H9 (cell line): ENCODE measurements around the gene MOXD1. TPM values are rescaled to one million over a fixed set of nuclear protein-coding genes. Genes with fewer than 3 reads are reported as not detected.

ENCODE experiments used
- DNase-seq: peaks from one replicate; pipeline ENCODE4 v3.0.0-alpha.2; 2017
- H2AFZ ChIP-seq: one replicate; pipeline ENCODE4 v1.6.1; 2013; ENCODE audit warnings: mild to moderate bottlenecking, low read length, control low read depth, moderate library complexity
- H2AK5ac ChIP-seq: 2 replicates; pipeline ENCODE4 v1.6.1; 2013; ENCODE audit warnings: low read length, control low read depth, mixed read lengths; ENCODE audit not compliant: insufficient read length
- H2BK120ac ChIP-seq: one replicate; pipeline ENCODE4 v1.6.1; 2013; ENCODE audit warnings: low read depth, mild to moderate bottlenecking, low read length, control low read depth, inconsistent platforms; ENCODE audit not compliant: poor library complexity, severe bottlenecking
- H2BK12ac ChIP-seq: 2 replicates; pipeline ENCODE4 v1.6.1; 2013; ENCODE audit warnings: low read length, control low read depth, mixed read lengths, low read depth; ENCODE audit not compliant: insufficient read length
- H2BK15ac ChIP-seq: 2 replicates; pipeline ENCODE4 v1.6.1; 2013; ENCODE audit warnings: low read depth, low read length, control low read depth
- H2BK20ac ChIP-seq: one replicate; pipeline ENCODE4 v1.6.1; 2013; ENCODE audit warnings: low read depth, mild to moderate bottlenecking, low read length, control low read depth, inconsistent platforms; ENCODE audit not compliant: poor library complexity, severe bottlenecking
- H2BK5ac ChIP-seq: 2 replicates; pipeline ENCODE4 v1.6.1; 2013; ENCODE audit warnings: low read length, control low read depth, mixed read lengths; ENCODE audit not compliant: insufficient read length
- H3K14ac ChIP-seq: 2 replicates; pipeline ENCODE4 v1.6.1; 2013; ENCODE audit warnings: low read length, control low read depth; ENCODE audit not compliant: insufficient read depth
- H3K18ac ChIP-seq: 2 replicates; pipeline ENCODE4 v1.6.1; 2013; ENCODE audit warnings: low read depth, mild to moderate bottlenecking, mixed read lengths, low read length, control low read depth; ENCODE audit not compliant: insufficient read length
- H3K23ac ChIP-seq: 2 replicates; pipeline ENCODE4 v1.6.1; 2013; ENCODE audit warnings: low read length, control low read depth, mixed read lengths, low read depth; ENCODE audit not compliant: insufficient read length
- H3K23me2 ChIP-seq: 2 replicates; pipeline ENCODE4 v1.6.1; 2013; ENCODE audit warnings: low read depth, mild to moderate bottlenecking, mixed read lengths, low read length, control low read depth; ENCODE audit not compliant: insufficient read length, poor library complexity, severe bottlenecking
- H3K27ac ChIP-seq: 2 replicates; pipeline ENCODE4 v1.5.1; 2013; ENCODE audit warnings: low read length, control low read depth, mixed read lengths, low read depth; ENCODE audit not compliant: insufficient read length
- H3K27me3 ChIP-seq: 2 replicates; pipeline ENCODE4 v1.6.1; 2013; ENCODE audit warnings: low read length, control low read depth, inconsistent platforms; ENCODE audit not compliant: insufficient read depth
- H3K4ac ChIP-seq: 2 replicates; pipeline ENCODE4 v1.6.1; 2013; ENCODE audit warnings: low read depth, mild to moderate bottlenecking, control low read depth, inconsistent platforms, low read length, moderate library complexity
- H3K4me1 ChIP-seq: 2 replicates; pipeline ENCODE4 v1.6.1; 2013; ENCODE audit warnings: low read length, control low read depth, inconsistent platforms; ENCODE audit not compliant: insufficient read depth
- H3K4me2 ChIP-seq: 2 replicates; pipeline ENCODE4 v1.6.1; 2013; ENCODE audit warnings: low read length, control low read depth, mixed read lengths; ENCODE audit not compliant: insufficient read length, insufficient read depth
- H3K56ac ChIP-seq: 2 replicates; pipeline ENCODE4 v1.6.1; 2013; ENCODE audit warnings: low read depth, mild to moderate bottlenecking, mixed read lengths, low read length, control low read depth; ENCODE audit not compliant: insufficient read length
- H3K79me1 ChIP-seq: 2 replicates; pipeline ENCODE4 v1.6.1; 2013; ENCODE audit warnings: low read depth, mild to moderate bottlenecking, moderate library complexity, low read length, control low read depth, inconsistent platforms; ENCODE audit not compliant: insufficient read depth, poor library complexity, severe bottlenecking
- H3K79me2 ChIP-seq: 2 replicates; pipeline ENCODE4 v1.6.1; 2013; ENCODE audit warnings: low read length, control low read depth, inconsistent platforms; ENCODE audit not compliant: insufficient read depth
- H3K9ac ChIP-seq: 2 replicates; pipeline ENCODE4 v1.6.1; 2013; ENCODE audit warnings: low read length, control low read depth, mixed read lengths; ENCODE audit not compliant: insufficient read length; ENCODE audit errors: extremely low read depth
- H3K9me3 ChIP-seq: one replicate; pipeline ENCODE4 v1.6.1; 2013; ENCODE audit warnings: low read depth, low read length, inconsistent platforms; ENCODE audit not compliant: control insufficient read depth
- H3T11ph ChIP-seq: one replicate; pipeline ENCODE4 v1.6.1; 2013; ENCODE audit warnings: mild to moderate bottlenecking, low read length, control low read depth, inconsistent platforms
- H4K20me1 ChIP-seq: one replicate; pipeline ENCODE4 v1.6.1; 2013; ENCODE audit not compliant: control insufficient read depth, insufficient read length, insufficient read depth
- H4K5ac ChIP-seq: 2 replicates; pipeline ENCODE4 v1.6.1; 2013; ENCODE audit warnings: low read depth, mild to moderate bottlenecking, mixed read lengths, low read length, control low read depth; ENCODE audit not compliant: insufficient read length
- H4K8ac ChIP-seq: replicated peaks from 2 replicates; pipeline ENCODE4 v1.6.1; 2013; ENCODE audit warnings: low read length, control low read depth, mixed read lengths, low read depth; ENCODE audit not compliant: insufficient read length
- H4K91ac ChIP-seq: 2 replicates; pipeline ENCODE4 v1.6.1; 2013; ENCODE audit warnings: low read depth, mild to moderate bottlenecking, moderate library complexity, mixed read lengths, low read length, control low read depth; ENCODE audit not compliant: insufficient read length
- H3K27ac Mint-ChIP-seq, 3 experiments: 2 replicates in 2 of 3; 3 replicates in 1 of 3; pipeline ENCODE4 v1.8.0; 2020 to 2021; ENCODE audit warnings: mixed read lengths in 3 of 3, mild to moderate bottlenecking in 1 of 3, moderate library complexity in 1 of 3
- H3K27me3 Mint-ChIP-seq: 2 replicates; pipeline ENCODE4 v1.8.0; 2021; ENCODE audit warnings: low read depth, mild to moderate bottlenecking, moderate library complexity, mixed read lengths
- H3K36me3 Mint-ChIP-seq, 3 experiments: 2 replicates in 2 of 3; 3 replicates in 1 of 3; pipeline ENCODE4 v1.8.0; 2020 to 2021; ENCODE audit warnings: low read depth in 3 of 3, mixed read lengths in 3 of 3; ENCODE audit not compliant: insufficient read depth in 1 of 3
- H3K4me1 Mint-ChIP-seq, 2 experiments: 2 replicates each; pipeline ENCODE4 v1.8.0; 2020; ENCODE audit warnings: mixed read lengths in 2 of 2
- H3K4me3 Mint-ChIP-seq, 2 experiments: 2 replicates in 1 of 2; 3 replicates in 1 of 2; pipeline ENCODE4 v1.8.0; 2020 to 2021; ENCODE audit warnings: mild to moderate bottlenecking in 2 of 2, mixed read lengths in 2 of 2, moderate library complexity in 1 of 2
- H3K9me3 Mint-ChIP-seq, 2 experiments: 2 replicates in 1 of 2; 3 replicates in 1 of 2; pipeline ENCODE4 v1.8.0; 2020; ENCODE audit warnings: mild to moderate bottlenecking in 2 of 2, mixed read lengths in 2 of 2, moderate library complexity in 1 of 2
- WGBS: extraction: QIAGEN DNeasy Blood & Tissue Kit; methylation state at CpG from one replicate; pipeline ENCODE4 v1.1.7; 2013; ENCODE audit warnings: missing lambda C conversion rate, low lambda C conversion rate, mixed read lengths; ENCODE audit not compliant: insufficient read length; ENCODE audit errors: extremely low coverage; 5-methylcytosine and 5-hydroxymethylcytosine counted together
- total RNA-seq: library from RNA; stranded (reverse); gene quantifications from 2 replicates; pipeline ENCODE4 v1.2.1, GENCODE V29; 2021
- TF ChIP-seq, protein P1 (sequence below): fragments of 200-600 bp; sonication (generic); conservative IDR thresholded peaks from 3 replicates; pipeline ENCODE4 v1.8.0; 2021; ENCODE audit warnings: antibody characterized with exemption, mild to moderate bottlenecking

Gene MOXD1
- total RNA-seq, 1 experiment from 2014 or later = 2.3 TPM

GRCh38 chr6:132268209-132268608 is 133.1 kb downstream of the MOXD1 start:
- Histone ChIP-seq H4K5ac (no peak overlapping the region), H2AFZ (no peak overlapping the region), H4K8ac (no peak overlapping the region), H4K20me1 (no peaks in the 10 kb centered on the region), H3K9me3 (no peaks in the 10 kb centered on the region), H2BK120ac (no peak overlapping the region), H3K27ac (no peak overlapping the region), H2BK12ac (no peak overlapping the region), H4K91ac (no peak overlapping the region), H3K4me2 (no peak overlapping the region), H3K14ac (no peak overlapping the region), H3K18ac (no peak overlapping the region), H3K56ac (no peak overlapping the region), H3K9ac (no peak overlapping the region), H3K4ac (no peak overlapping the region), H3K27me3 (no peaks in the 10 kb centered on the region), H2AK5ac (no peak overlapping the region), H3K23me2 (no peaks in the 10 kb centered on the region), H2BK20ac (no peak overlapping the region), H3K23ac (no peak overlapping the region), H2BK15ac (no peak overlapping the region), H3T11ph (no peak overlapping the region), H3K4me1 (no peaks in the 10 kb centered on the region), H3K79me2 (no peaks in the 10 kb centered on the region), H3K79me1 (no peaks in the 10 kb centered on the region), H2BK5ac (no peak overlapping the region)
- peaks cover 0 to 3% of the 10 kb centered on the region in 2 experiments; a peak in 1 of 4 replicates for H3K4me1 Mint-ChIP-seq
- no peak overlapping the region for H3K4me3 Mint-ChIP-seq
- no peak for DNase-seq
- no peak overlapping the region for H3K27ac Mint-ChIP-seq
- H3K36me3 Mint-ChIP-seq = no peaks in the 10 kb centered on the region
- TF ChIP-seq, protein P1, sequence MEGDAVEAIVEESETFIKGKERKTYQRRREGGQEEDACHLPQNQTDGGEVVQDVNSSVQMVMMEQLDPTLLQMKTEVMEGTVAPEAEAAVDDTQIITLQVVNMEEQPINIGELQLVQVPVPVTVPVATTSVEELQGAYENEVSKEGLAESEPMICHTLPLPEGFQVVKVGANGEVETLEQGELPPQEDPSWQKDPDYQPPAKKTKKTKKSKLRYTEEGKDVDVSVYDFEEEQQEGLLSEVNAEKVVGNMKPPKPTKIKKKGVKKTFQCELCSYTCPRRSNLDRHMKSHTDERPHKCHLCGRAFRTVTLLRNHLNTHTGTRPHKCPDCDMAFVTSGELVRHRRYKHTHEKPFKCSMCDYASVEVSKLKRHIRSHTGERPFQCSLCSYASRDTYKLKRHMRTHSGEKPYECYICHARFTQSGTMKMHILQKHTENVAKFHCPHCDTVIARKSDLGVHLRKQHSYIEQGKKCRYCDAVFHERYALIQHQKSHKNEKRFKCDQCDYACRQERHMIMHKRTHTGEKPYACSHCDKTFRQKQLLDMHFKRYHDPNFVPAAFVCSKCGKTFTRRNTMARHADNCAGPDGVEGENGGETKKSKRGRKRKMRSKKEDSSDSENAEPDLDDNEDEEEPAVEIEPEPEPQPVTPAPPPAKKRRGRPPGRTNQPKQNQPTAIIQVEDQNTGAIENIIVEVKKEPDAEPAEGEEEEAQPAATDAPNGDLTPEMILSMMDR = no peak
- no peaks in the 10 kb centered on the region for H3K27me3 Mint-ChIP-seq
- no peaks in the 10 kb centered on the region for H3K9me3 Mint-ChIP-seq
- whole genome bisulfite sequencing = no CpG with 5 or more reads among the region's 2 CpGs
